ENCODE data around the gene ARHGAP42.
"Not testable (repeated sequence)": the region's sequence is repeated elsewhere in the genome, so short reads cannot be mapped to it uniquely, and the experiment has no call there.

Gene ARHGAP42

GRCh38 chr11:100883830-100884229 lies 196.7 kb downstream of the ARHGAP42 start:
- no peak for DNase-seq

DNA sequence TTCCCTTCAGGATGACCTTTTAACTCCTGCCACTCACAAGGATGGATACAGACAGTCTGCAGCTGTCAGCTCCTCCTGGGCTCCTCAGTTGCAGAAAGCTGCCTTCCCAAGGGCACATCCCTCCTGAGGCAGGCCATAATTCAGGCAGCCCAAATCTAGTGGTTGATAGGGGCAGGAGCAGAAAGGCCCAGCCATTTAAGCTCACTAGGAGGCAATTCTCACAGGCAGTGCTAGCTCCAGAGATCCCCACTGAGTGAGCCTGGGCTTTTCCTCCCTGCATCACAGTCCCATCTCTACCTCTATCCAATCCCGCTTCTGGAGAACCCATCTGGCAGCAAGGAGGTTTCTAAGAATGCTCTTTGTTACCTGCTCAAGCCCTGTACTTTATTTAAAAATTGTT lies 200.6 kb downstream of the ARHGAP42 start:
- DNase-seq, result no peak

DNA sequence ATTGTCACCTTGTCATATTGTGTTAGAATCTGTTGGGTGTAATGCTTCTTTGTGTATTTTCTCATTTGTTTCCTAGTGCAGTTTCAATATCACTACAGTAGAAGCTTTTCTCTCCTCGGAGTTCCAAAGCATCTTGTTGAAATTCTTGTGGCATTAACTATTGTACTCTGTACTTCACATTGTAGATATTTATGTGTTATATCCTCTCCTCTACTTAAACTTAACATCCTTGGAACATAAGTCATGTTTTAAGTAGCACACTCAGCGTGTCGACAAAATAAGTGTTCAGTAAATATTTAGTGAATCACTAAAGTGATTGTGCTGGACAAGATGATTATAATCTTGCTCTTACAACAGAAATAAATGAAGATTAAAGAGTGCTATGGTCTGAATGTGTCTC lies 201.7 kb downstream of the ARHGAP42 start:
- no peak for DNase-seq

- DNase-seq, result no peak
Measured at GRCh38 chr11:100889758-100890157, 202.7 kb downstream of the ARHGAP42 start.

DNA sequence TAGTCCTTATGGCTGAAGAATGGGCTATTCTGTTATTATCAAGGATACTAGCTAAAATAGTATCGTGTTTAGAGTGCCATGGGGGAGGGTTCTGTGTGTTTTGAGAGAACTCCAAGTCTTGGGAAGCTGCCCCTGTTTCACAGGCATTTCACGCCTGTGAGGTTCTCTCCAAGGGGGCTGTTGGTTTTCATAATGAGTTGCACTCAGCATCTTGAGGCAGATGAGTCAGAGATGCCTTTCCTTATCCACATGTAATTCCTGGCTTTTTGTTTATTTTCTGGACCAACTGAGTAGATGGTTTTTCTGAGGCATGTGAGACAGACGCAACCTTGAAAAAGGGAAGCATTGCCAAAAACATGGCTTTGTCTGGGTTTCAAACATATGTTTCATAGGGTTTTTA lies 203.7 kb downstream of the ARHGAP42 start:
- DNase-seq, result peak; percentile 76

GRCh38 chr11:100892886-100893285 lies 205.8 kb downstream of the ARHGAP42 start:
- no peak for DNase-seq

DNA sequence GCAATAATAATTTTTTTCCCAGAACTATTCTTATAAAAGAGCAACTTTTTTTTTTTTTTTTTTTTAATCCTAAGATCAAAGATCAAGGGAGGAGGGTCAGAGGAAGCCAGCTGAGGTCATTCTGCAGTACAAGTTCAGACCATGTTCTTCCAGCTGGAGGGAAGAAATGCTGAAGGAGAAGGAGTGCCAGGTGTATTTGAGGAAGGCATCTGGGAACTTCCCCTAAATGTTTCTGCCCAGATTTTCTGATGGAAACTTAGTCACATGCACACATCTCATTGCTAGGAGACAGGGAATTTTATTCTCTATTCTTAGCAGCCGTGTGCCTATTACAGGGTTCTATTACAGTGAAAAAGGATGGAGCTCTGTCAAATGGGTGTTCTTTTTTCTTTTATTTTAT lies 208.4 kb downstream of the ARHGAP42 start:
- DNase-seq, result no peak

GRCh38 chr11:100895976-100896375 lies 208.9 kb downstream of the ARHGAP42 start:
- DNase-seq, result not testable (repeated sequence)

DNA sequence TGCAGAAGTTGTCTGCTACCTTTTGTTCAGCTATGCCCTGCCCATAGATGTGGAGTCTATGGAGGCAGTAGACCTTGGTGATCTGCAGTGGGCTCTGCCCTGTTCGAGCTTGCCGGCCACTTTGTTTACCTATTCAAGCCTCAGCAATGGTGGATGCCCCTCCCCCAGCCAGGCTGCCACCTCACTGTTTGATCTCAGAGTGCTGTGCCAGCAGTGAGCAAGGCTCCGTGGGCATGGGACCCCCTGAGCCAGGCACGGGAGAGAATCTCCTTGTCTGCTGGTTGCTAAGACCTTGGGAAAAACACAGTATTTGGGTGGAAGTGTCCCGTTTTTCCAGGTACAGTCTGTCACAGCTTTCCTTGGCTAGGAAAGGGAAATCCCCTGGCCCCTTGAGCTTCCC lies 214.4 kb downstream of the ARHGAP42 start:
- DNase-seq, result not testable (repeated sequence)

GRCh38 chr11:100902454-100903141 lies 215.5 kb downstream of the ARHGAP42 start:
- DNase-seq, result no peak

DNA sequence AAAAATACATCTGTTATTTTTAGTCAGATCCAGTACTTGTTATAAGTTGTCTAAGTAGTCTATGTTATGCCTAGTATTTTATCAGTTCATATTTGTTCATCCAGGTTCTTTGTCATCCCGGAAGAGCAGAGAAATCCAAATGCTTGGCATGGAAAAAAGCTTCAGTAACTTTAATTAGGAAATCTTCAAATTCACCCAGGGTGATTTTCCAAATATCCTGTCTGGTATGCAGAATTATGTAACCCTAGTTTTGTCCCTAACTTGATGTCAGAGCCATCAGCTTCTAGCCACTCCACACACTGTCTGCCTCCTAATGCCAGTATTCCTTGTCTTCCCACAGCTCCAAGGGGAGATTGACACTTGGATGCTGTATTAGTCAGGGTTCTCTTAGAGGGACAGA lies 216.2 kb downstream of the ARHGAP42 start:
- DNase-seq, result no peak

- no peak for DNase-seq
Measured at GRCh38 chr11:100905684-100906083, 218.6 kb downstream of the ARHGAP42 start.

- no peak for DNase-seq
Measured at GRCh38 chr11:100908746-100909145, 221.7 kb downstream of the ARHGAP42 start.

- no peak for DNase-seq
Measured at GRCh38 chr11:100910808-100911207, 223.7 kb downstream of the ARHGAP42 start.

DNA sequence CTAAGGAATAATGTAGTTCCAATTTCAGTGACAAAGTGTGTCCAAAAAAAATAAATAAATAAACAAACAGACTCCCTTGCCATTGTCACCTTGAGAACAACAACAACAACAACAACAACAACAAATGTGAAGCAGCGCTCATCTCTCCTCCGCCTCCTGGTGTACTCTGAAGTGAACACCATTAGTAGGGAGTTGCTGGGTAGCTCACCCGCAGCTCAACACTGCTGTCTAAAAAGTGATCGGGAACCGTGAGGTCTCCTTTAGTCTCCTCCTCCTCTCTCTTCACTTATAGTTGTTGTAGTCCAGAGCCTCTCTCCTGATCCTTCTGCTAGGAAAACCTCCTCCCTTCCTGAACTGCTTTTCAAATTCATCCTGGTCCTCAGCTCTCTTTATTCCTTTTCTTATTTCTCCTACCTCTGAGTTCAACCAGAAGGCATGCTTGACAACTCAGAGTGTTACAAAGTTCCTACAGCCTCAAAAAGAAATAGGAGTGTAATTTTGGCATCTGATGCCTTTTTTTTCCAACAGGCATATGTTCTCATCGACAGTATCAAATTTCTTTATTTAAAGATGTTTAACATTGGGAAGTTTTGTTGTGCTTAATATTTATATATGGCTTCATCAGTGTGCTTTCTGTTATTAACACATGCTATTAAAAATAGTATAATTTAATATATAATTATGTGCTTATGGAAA lies 227.5 kb downstream of the ARHGAP42 start:
- no peak for DNase-seq

DNA sequence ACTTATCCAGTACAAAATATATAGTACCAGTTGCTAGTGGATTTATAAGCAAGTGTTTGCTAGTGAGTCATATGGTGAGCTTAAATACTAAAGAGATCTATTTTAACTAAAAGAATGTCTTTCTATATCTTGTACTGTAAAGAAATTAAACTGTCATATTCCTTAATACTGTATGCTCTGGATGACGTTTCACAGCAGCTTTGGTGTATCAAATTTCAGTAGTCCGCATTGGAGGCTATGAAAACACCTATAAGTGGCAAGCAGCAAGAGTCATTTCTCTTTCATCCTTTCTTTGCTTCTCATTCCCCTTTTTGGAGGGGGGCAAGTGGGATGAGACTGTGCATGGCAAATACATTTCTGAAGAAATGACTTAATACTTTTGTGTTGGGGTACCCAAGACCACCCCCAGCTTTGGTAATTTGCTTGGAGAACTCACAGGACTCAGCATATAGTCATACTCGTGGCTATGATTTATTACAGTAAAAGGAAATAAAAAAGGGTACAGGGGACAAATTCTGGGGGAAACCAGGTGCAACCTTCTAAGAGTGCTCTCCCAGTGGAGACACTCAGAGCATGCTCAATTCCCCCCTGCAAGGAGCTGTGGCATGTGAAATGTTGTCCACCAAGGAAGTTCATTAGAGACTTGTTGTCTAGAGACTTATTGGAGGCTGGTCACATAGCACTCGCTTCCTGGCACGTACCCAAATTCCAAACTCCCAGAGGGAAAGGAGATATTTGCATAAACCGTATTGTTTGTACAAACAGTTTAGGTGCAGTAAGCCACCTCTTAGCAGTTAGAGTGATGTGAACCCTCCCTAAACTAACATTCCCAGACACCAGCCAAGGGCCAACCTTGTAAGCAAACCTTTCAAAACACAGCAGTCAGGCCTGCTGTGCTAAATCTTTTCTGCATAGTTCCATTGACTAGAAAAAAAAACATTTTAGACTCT lies 231.7 kb downstream of the ARHGAP42 start:
- no peak for DNase-seq

- no peak for DNase-seq
Measured at GRCh38 chr11:100920593-100920992, 233.5 kb downstream of the ARHGAP42 start.

DNA sequence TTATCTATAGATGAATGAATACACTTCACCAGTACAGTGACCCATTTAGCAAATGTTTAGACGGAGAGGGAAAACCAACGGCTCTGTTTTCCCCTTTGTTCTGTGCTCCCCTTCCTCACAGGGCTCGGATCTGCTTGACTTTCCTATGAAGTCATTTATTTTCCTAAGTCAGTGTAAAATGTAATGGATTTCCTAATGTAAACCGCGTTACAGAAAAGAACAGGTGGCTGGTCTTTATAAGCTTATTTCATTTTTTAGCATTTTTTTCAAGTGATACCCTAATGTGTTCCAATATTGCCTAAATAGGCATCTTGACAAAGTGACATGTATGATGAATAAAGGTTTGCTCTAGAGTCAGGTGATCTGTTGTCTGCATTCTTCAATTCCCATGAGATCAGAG lies 235.0 kb downstream of the ARHGAP42 start:
- DNase-seq, result no peak

- DNase-seq, result no peak
Measured at GRCh38 chr11:100923555-100923954, 236.5 kb downstream of the ARHGAP42 start.

DNA sequence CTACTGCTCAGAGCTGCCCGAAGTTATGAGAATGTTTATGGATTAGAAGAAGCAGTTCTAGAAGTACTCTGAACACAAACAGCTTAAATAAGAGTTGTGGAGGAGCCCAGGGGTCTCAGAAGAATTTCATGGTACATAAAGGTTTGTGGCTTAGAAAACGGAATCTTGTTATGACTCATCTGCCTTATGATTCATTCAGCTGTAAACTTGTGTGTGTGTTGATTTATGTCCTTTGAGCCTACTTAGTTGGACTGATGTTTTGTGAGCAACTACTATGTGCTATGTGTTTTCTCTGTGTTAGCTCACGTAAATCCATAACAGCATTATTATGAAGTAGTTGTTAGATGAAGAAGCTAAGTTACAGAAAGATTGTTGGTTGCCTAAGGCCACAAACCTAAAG lies 238.8 kb downstream of the ARHGAP42 start:
- no peak for DNase-seq

- no peak for DNase-seq
Measured at GRCh38 chr11:100927579-100927978, 240.5 kb downstream of the ARHGAP42 start.

DNA sequence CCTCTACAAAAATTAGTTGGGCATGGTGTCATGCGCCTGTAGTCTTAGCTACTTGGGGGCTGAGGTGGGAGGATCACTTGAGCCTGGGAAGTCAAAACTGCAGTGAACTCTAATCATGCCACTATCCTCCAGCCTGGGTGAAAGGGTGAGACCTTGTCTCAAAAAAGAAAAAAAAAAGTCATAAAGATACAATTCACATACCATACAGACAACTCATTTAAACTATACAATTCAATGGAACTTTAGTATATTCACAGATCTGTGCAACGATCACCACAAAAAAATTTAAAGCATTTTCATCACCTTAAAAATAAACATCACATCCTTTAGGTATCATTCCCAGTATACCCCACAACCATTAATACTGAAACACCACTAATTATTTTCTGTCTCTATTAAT lies 241.3 kb downstream of the ARHGAP42 start:
- DNase-seq, result no peak

GRCh38 chr11:100929377-100929776 lies 242.3 kb downstream of the ARHGAP42 start:
- DNase-seq, result no peak

All from NCI-H446 treated with DMSO at 0.1 percent for 48 hours (cell line).